HCT116 (cell line): ENCODE measurements around the gene CDNF.

Experiments
- CTCF ChIP-seq, 3 experiments: fragments of 200-600 bp in 1 of 3; sonication (generic) in 1 of 3; IDR thresholded peaks in 2 of 3; conservative IDR thresholded peaks in 1 of 3; 2 replicates each; pipeline ENCODE4 v1.5.1; 2012 to 2017; ENCODE audit warnings: low read depth in 2 of 3, low read length in 2 of 3, antibody characterized with exemption in 1 of 3, borderline replicate concordance in 1 of 3, control low read depth in 1 of 3, mild to moderate bottlenecking in 1 of 3, mixed read lengths in 1 of 3, mixed run types in 1 of 3, moderate library complexity in 1 of 3; ENCODE audit not compliant: insufficient read depth in 1 of 3
- ELF1 ChIP-seq: IDR thresholded peaks from 2 replicates; pipeline ENCODE4 v1.6.1; 2012; ENCODE audit warnings: low read depth, borderline replicate concordance
- EZH2 ChIP-seq: fragments of 200-600 bp; sonication (generic); IDR thresholded peaks from 2 replicates; pipeline ENCODE4 v1.6.1; 2017; ENCODE audit warnings: antibody characterized with exemption, mixed run types
- EZH2phosphoT487 ChIP-seq: fragments of 200-600 bp; IDR thresholded peaks from 2 replicates; pipeline ENCODE4 v1.6.1; 2018; ENCODE audit warnings: antibody characterized with exemption, borderline replicate concordance
- JUND ChIP-seq: IDR thresholded peaks from 2 replicates; pipeline ENCODE4 v1.6.1; 2012
- MAX ChIP-seq: IDR thresholded peaks from 2 replicates; pipeline ENCODE4 v1.6.1; 2012
- POLR2A ChIP-seq: IDR thresholded peaks from 2 replicates; pipeline ENCODE4 v1.7.0; 2011; ENCODE audit warnings: borderline replicate concordance; ENCODE audit not compliant: insufficient read depth, insufficient read length; ENCODE audit errors: extremely low read depth
- SRF ChIP-seq: IDR thresholded peaks from 2 replicates; pipeline ENCODE4 v1.6.1; 2012; ENCODE audit warnings: low read depth
- TCF7L2 ChIP-seq: IDR thresholded peaks from 2 replicates; pipeline ENCODE4 v1.7.0; 2011; ENCODE audit warnings: borderline replicate concordance, inconsistent platforms; ENCODE audit not compliant: insufficient read depth, insufficient read length; ENCODE audit errors: extremely low read depth
- ZFX ChIP-seq: fragments of 450-650 bp; IDR thresholded peaks from 2 replicates; pipeline ENCODE4 v1.6.1; 2017
- ZNF274 ChIP-seq: fragments of 200-500 bp; sonication (Bioruptor generic); IDR thresholded peaks from 2 replicates; pipeline ENCODE4 v1.6.1; 2014; ENCODE audit warnings: mild to moderate bottlenecking, low read depth, low read length, inconsistent platforms
- TF ChIP-seq, protein P1 (sequence below): IDR thresholded peaks from 2 replicates; pipeline ENCODE4 v1.6.1; 2012; ENCODE audit warnings: low read depth

DNA sequence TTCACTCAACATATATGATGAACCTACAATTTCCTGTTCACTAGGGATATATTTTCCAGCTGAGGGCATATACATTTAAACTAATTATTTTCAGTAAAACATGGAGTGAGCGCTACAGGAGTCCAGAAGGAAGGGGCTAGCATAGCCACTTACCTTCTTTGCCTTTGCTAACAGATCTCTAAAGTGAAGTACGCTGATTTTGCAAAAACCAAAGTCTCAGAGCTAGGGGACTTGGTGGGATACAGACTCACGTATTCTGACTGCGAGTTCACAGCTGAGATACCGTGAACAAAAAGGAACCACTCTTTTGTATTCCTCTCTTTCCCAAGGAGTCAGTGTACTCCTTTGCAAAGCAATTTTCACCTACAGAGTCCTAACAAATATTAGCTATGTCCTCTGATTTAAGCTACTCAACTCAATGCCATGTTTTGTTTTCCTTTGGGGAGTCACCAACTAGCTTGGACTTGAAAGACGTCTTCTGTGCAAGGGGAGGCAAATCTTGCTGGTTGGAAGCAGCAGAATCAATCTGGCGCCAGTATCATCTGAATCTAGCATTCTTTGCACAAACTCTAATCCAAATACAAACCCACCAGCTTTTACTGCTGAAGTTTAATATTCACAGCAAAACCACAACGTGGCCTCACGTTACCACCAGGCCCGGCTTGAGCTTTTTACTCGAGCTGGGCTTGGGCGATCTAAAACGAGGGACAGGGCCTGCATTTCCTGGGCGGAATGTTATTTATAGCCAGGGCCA lies 657 bp downstream of the CDNF start:
- TF ChIP-seq ZFX: no peak; the same call in 1 of the 2 replicates
- TF ChIP-seq MAX: no peak
- TF ChIP-seq CTCF (IDR thresholded peaks at IDR 0.05 in 2 of 3, conservative IDR thresholded peaks at IDR 0.05 in 1 of 3; ENCODE audit: borderline replicate concordance in 1 of 3, insufficient read depth in 1 of 3, low read depth in 2 of 3, low read length in 2 of 3): no peak
- no peak for TF ChIP-seq EZH2phosphoT487
- TF ChIP-seq POLR2A: no peak
- no peak for TF ChIP-seq JUND
- no peak for TF ChIP-seq EZH2
- no peak for TF ChIP-seq TCF7L2
- TF ChIP-seq ELF1: no peak
- no peak for TF ChIP-seq SRF
- TF ChIP-seq, protein P1, sequence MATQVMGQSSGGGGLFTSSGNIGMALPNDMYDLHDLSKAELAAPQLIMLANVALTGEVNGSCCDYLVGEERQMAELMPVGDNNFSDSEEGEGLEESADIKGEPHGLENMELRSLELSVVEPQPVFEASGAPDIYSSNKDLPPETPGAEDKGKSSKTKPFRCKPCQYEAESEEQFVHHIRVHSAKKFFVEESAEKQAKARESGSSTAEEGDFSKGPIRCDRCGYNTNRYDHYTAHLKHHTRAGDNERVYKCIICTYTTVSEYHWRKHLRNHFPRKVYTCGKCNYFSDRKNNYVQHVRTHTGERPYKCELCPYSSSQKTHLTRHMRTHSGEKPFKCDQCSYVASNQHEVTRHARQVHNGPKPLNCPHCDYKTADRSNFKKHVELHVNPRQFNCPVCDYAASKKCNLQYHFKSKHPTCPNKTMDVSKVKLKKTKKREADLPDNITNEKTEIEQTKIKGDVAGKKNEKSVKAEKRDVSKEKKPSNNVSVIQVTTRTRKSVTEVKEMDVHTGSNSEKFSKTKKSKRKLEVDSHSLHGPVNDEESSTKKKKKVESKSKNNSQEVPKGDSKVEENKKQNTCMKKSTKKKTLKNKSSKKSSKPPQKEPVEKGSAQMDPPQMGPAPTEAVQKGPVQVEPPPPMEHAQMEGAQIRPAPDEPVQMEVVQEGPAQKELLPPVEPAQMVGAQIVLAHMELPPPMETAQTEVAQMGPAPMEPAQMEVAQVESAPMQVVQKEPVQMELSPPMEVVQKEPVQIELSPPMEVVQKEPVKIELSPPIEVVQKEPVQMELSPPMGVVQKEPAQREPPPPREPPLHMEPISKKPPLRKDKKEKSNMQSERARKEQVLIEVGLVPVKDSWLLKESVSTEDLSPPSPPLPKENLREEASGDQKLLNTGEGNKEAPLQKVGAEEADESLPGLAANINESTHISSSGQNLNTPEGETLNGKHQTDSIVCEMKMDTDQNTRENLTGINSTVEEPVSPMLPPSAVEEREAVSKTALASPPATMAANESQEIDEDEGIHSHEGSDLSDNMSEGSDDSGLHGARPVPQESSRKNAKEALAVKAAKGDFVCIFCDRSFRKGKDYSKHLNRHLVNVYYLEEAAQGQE: no peak
- TF ChIP-seq ZNF274: no peak
